Muscle of leg (tissue), 11 donors: Measurements from ENCODE around the gene SIVA1. TPM values are rescaled to one million over a fixed set of nuclear protein-coding genes. Genes with fewer than 3 reads are reported as not detected.
A peak's percentile ranks its signal among the peaks of the same experiment; 100 is the strongest.

Experiments used
- DNase-seq: peaks from one replicate; pipeline ENCODE4 v3.0.0; 2013
- H3K27ac ChIP-seq: one replicate; pipeline ENCODE4 v1.5.1; 2013; ENCODE audit warnings: mild to moderate bottlenecking, low read length, control low read depth
- H3K27me3 ChIP-seq: one replicate; pipeline ENCODE4 v1.6.1; 2013; ENCODE audit warnings: low read length; ENCODE audit not compliant: control insufficient read depth, insufficient read depth
- H3K36me3 ChIP-seq: one replicate; pipeline ENCODE4 v1.6.1; 2013; ENCODE audit warnings: low read length; ENCODE audit not compliant: control insufficient read depth, insufficient read depth
- H3K4me1 ChIP-seq: one replicate; pipeline ENCODE4 v1.6.1; 2013; ENCODE audit warnings: low read length; ENCODE audit not compliant: control insufficient read depth, insufficient read depth
- H3K4me3 ChIP-seq: one replicate; pipeline ENCODE4 v1.5.1; 2013; ENCODE audit warnings: low read length, control low read depth
- H3K9me3 ChIP-seq: replicated peaks from 2 replicates; pipeline ENCODE4 v1.6.1; 2013; ENCODE audit warnings: low read depth, low read length; ENCODE audit not compliant: control insufficient read depth
- WGBS: methylation state at CpG from one replicate; pipeline ENCODE4 v1.1.5; 2013; ENCODE audit warnings: missing lambda C conversion rate; ENCODE audit not compliant: insufficient coverage; 5-methylcytosine and 5-hydroxymethylcytosine counted together
- polyA plus RNA-seq, 8 donors: library from polyadenylated mRNA; unstranded; fragments of 120-200 nt; gene quantifications; one replicate each; pipeline versions ENCODE4 v1.2.1 to v1.2.3, GENCODE V29; 2013; ENCODE audit warnings: inconsistent platforms in 1 of 8, low replicate concordance in 1 of 8; ENCODE audit not compliant: insufficient read length in 8 of 8, insufficient read depth in 1 of 8
- total RNA-seq: library from RNA; stranded (reverse); fragments of 120-200 nt; gene quantifications from one replicate; pipeline ENCODE4 v1.2.4, GENCODE V29; 2013

The SIVA1 gene
- total and polyA plus RNA-seq, 9 donors, result 66.1 to 110 (median 82.4) TPM

GRCh38 chr14:104758981-104759969 is 6.3 kb downstream of the SIVA1 start:
- DNase-seq, result no peak
- Histone ChIP-seq H3K27ac (no peak overlapping the region), H3K27me3 (no peaks in the 10 kb centered on the region), H3K9me3 (no peaks in the 10 kb centered on the region), H3K4me1 (peaks cover 16% of the 10 kb centered on the region), H3K4me3 (no peak overlapping the region), H3K36me3 (peaks cover 64% of the 10 kb centered on the region)
- 86% methylated on average over 21 of the region's 30 CpGs for WGBS

- Histone ChIP-seq H3K27ac (no peak overlapping the region), H3K4me1 (peaks cover 16% of the 10 kb centered on the region), H3K27me3 (no peaks in the 10 kb centered on the region), H3K9me3 (no peaks in the 10 kb centered on the region), H3K36me3 (peaks cover 24% of the 10 kb centered on the region), H3K4me3 (no peak overlapping the region)
- no CpG with 5 or more reads among the region's 3 CpGs for WGBS
- no peak for DNase-seq
Measured at GRCh38 chr14:104765517-104765916, 12.6 kb downstream of the SIVA1 start.

- no peak overlapping the region for H3K4me3 ChIP-seq
- no peaks in the 10 kb centered on the region for H3K27me3 ChIP-seq
- peaks cover 16% of the 10 kb centered on the region for H3K4me1 ChIP-seq
- DNase-seq, result no peak
- peaks cover 4% of the 10 kb centered on the region for H3K9me3 ChIP-seq
- peaks cover 25% of the 10 kb centered on the region for H3K36me3 ChIP-seq
- WGBS, result no CpG with 5 or more reads among the region's 4 CpGs
- H3K27ac ChIP-seq, result no peak overlapping the region
Measured at GRCh38 chr14:104766256-104766862, 13.4 kb downstream of the SIVA1 start.

- Histone ChIP-seq H3K4me3 (no peak overlapping the region), H3K9me3 (peaks cover 8% of the 10 kb centered on the region), H3K27ac (peak overlapping the region; percentile 3), H3K4me1 (peaks cover 16% of the 10 kb centered on the region), H3K27me3 (no peaks in the 10 kb centered on the region), H3K36me3 (peaks cover 29% of the 10 kb centered on the region)
- DNase-seq, result no peak
- WGBS, result 88% methylated on average over 10 of the region's 15 CpGs
Measured at GRCh38 chr14:104766863-104767633, 14.1 kb downstream of the SIVA1 start.

- WGBS, result 84% methylated on average over 5 of the region's 5 CpGs
- Histone ChIP-seq H3K4me3 (no peak overlapping the region), H3K27me3 (no peaks in the 10 kb centered on the region), H3K36me3 (peaks cover 34% of the 10 kb centered on the region), H3K9me3 (peaks cover 8% of the 10 kb centered on the region), H3K27ac (peak overlapping the region; percentile 3), H3K4me1 (peaks cover 16% of the 10 kb centered on the region)
- no peak for DNase-seq
Measured at GRCh38 chr14:104767634-104767918, 14.6 kb downstream of the SIVA1 start.

- peaks cover 45% of the 10 kb centered on the region for H3K36me3 ChIP-seq
- no peak overlapping the region for H3K4me3 ChIP-seq
- H3K27me3 ChIP-seq, result no peaks in the 10 kb centered on the region
- H3K9me3 ChIP-seq, result peaks cover 8% of the 10 kb centered on the region
- DNase-seq, result peak; percentile 90
- WGBS, result 4% methylated on average over 14 of the region's 25 CpGs
- H3K4me1 ChIP-seq, result peaks cover 18% of the 10 kb centered on the region
- H3K27ac ChIP-seq, result peak overlapping the region; percentile 55
Measured at GRCh38 chr14:104768437-104769323, 15.7 kb downstream of the SIVA1 start.

- H3K27ac ChIP-seq, result no peak overlapping the region
- no peak overlapping the region for H3K4me3 ChIP-seq
- H3K27me3 ChIP-seq, result no peaks in the 10 kb centered on the region
- peaks cover 8% of the 10 kb centered on the region for H3K9me3 ChIP-seq
- 85% methylated on average over 12 of the region's 18 CpGs for WGBS
- H3K36me3 ChIP-seq, result peaks cover 52% of the 10 kb centered on the region
- H3K4me1 ChIP-seq, result peaks cover 18% of the 10 kb centered on the region
- no peak for DNase-seq
Measured at GRCh38 chr14:104769324-104770071, 16.6 kb downstream of the SIVA1 start.

GRCh38 chr14:104770072-104770579 is 17.2 kb downstream of the SIVA1 start:
- no peak for DNase-seq

GRCh38 chr14:104770851-104771272 is 17.9 kb downstream of the SIVA1 start:
- H3K27me3 ChIP-seq, result no peaks in the 10 kb centered on the region
- peaks cover 65% of the 10 kb centered on the region for H3K36me3 ChIP-seq
- peaks cover 18% of the 10 kb centered on the region for H3K4me1 ChIP-seq
- H3K9me3 ChIP-seq, result peaks cover 8% of the 10 kb centered on the region
- no peak overlapping the region for H3K4me3 ChIP-seq
- no peak overlapping the region for H3K27ac ChIP-seq
- DNase-seq, result no peak
- no CpG with 5 or more reads among the region's 5 CpGs for WGBS

More at GRCh38 chr14:104770072-104770579, 17.2 kb downstream of the SIVA1 start:
- Histone ChIP-seq H3K27me3 (no peaks in the 10 kb centered on the region), H3K27ac (no peak overlapping the region), H3K36me3 (peaks cover 58% of the 10 kb centered on the region), H3K9me3 (peaks cover 8% of the 10 kb centered on the region), H3K4me1 (peaks cover 18% of the 10 kb centered on the region), H3K4me3 (no peak overlapping the region)
- WGBS, result 61% methylated on average over 13 of the region's 24 CpGs
